ENCODE results near the gene MGST3.

MGST3 gene

GRCh38 chr1:165610866-165611265 is 20.2 kb upstream of the MGST3 start:
- DNase-seq (ENCODE audit: insufficient read length) (no peak), FAIRE-seq (no peak)
- TF ChIP-seq TAF1 (IDR thresholded peaks at IDR 0.05; ENCODE audit: borderline replicate concordance, low read depth, low read length) (no peak), POLR2AphosphoS5 (IDR thresholded peaks at IDR 0.05; ENCODE audit: low read depth, low read length) (no peak), POLR2A (IDR thresholded peaks at IDR 0.05; ENCODE audit: low read depth, low read length) (no peak)

- FAIRE-seq (no peak), DNase-seq (ENCODE audit: insufficient read length) (no peak)
- TF ChIP-seq TAF1 (IDR thresholded peaks at IDR 0.05; ENCODE audit: borderline replicate concordance, low read depth, low read length) = no peak
- TF ChIP-seq POLR2A (IDR thresholded peaks at IDR 0.05; ENCODE audit: low read depth, low read length) = no peak
- no peak for TF ChIP-seq POLR2AphosphoS5 (IDR thresholded peaks at IDR 0.05; ENCODE audit: low read depth, low read length)
Observed at GRCh38 chr1:165612062-165612461, 19.0 kb upstream of the MGST3 start.

GRCh38 chr1:165616054-165616612 is 14.9 kb upstream of the MGST3 start:
- FAIRE-seq (no peak), DNase-seq (ENCODE audit: insufficient read length) (no peak)
- no peak for TF ChIP-seq TAF1 (IDR thresholded peaks at IDR 0.05; ENCODE audit: borderline replicate concordance, low read depth, low read length)
- no peak for TF ChIP-seq POLR2A (IDR thresholded peaks at IDR 0.05; ENCODE audit: low read depth, low read length)
- no peak for TF ChIP-seq POLR2AphosphoS5 (IDR thresholded peaks at IDR 0.05; ENCODE audit: low read depth, low read length)

- FAIRE-seq (no peak), DNase-seq (ENCODE audit: insufficient read length) (no peak)
- TF ChIP-seq TAF1 (IDR thresholded peaks at IDR 0.05; ENCODE audit: borderline replicate concordance, low read depth, low read length) = no peak
- TF ChIP-seq POLR2AphosphoS5 (IDR thresholded peaks at IDR 0.05; ENCODE audit: low read depth, low read length) = no peak
- TF ChIP-seq POLR2A (IDR thresholded peaks at IDR 0.05; ENCODE audit: low read depth, low read length) = no peak
Observed at GRCh38 chr1:165616987-165617546, 14.0 kb upstream of the MGST3 start.

- TF ChIP-seq TAF1 (IDR thresholded peaks at IDR 0.05; ENCODE audit: borderline replicate concordance, low read depth, low read length) (no peak), POLR2A (IDR thresholded peaks at IDR 0.05; ENCODE audit: low read depth, low read length) (no peak), POLR2AphosphoS5 (IDR thresholded peaks at IDR 0.05; ENCODE audit: low read depth, low read length) (no peak)
- DNase-seq (ENCODE audit: insufficient read length) (no peak), FAIRE-seq (no peak)
Observed at GRCh38 chr1:165619647-165620151, 11.3 kb upstream of the MGST3 start.

GRCh38 chr1:165623624-165624023 is 7.4 kb upstream of the MGST3 start:
- DNase-seq (ENCODE audit: insufficient read length) = no peak
- TF ChIP-seq TAF1 (IDR thresholded peaks at IDR 0.05; ENCODE audit: borderline replicate concordance, low read depth, low read length) = no peak
- TF ChIP-seq POLR2AphosphoS5 (IDR thresholded peaks at IDR 0.05; ENCODE audit: low read depth, low read length) = no peak
- no peak for TF ChIP-seq POLR2A (IDR thresholded peaks at IDR 0.05; ENCODE audit: low read depth, low read length)
- FAIRE-seq = no peak

- FAIRE-seq (no peak), DNase-seq (ENCODE audit: insufficient read length) (no peak)
- no peak for TF ChIP-seq TAF1 (IDR thresholded peaks at IDR 0.05; ENCODE audit: borderline replicate concordance, low read depth, low read length)
- no peak for TF ChIP-seq POLR2A (IDR thresholded peaks at IDR 0.05; ENCODE audit: low read depth, low read length)
- no peak for TF ChIP-seq POLR2AphosphoS5 (IDR thresholded peaks at IDR 0.05; ENCODE audit: low read depth, low read length)
Observed at GRCh38 chr1:165624441-165624840, 6.6 kb upstream of the MGST3 start.

- FAIRE-seq = no peak
- TF ChIP-seq POLR2AphosphoS5 (IDR thresholded peaks at IDR 0.05; ENCODE audit: low read depth, low read length) (no peak), POLR2A (IDR thresholded peaks at IDR 0.05; ENCODE audit: low read depth, low read length) (no peak), TAF1 (IDR thresholded peaks at IDR 0.05; ENCODE audit: borderline replicate concordance, low read depth, low read length) (no peak)
Observed at GRCh38 chr1:165628147-165628822, 2.7 kb upstream of the MGST3 start.

GRCh38 chr1:165629151-165629550 is 1.9 kb upstream of the MGST3 start:
- DNase-seq (ENCODE audit: insufficient read length) (no peak), FAIRE-seq (no peak)
- TF ChIP-seq POLR2A (IDR thresholded peaks at IDR 0.05; ENCODE audit: low read depth, low read length) = no peak
- TF ChIP-seq POLR2AphosphoS5 (IDR thresholded peaks at IDR 0.05; ENCODE audit: low read depth, low read length) = no peak
- TF ChIP-seq TAF1 (IDR thresholded peaks at IDR 0.05; ENCODE audit: borderline replicate concordance, low read depth, low read length) = no peak

More at GRCh38 chr1:165628147-165628822, 2.7 kb upstream of the MGST3 start:
- DNase-seq (ENCODE audit: insufficient read length) = no peak

GRCh38 chr1:165629848-165630628 is 996 bp upstream of the MGST3 start:
- TF ChIP-seq TAF1 (IDR thresholded peaks at IDR 0.05; ENCODE audit: borderline replicate concordance, low read depth, low read length) = no peak
- TF ChIP-seq POLR2AphosphoS5 (IDR thresholded peaks at IDR 0.05; ENCODE audit: low read depth, low read length) = no peak
- TF ChIP-seq POLR2A (IDR thresholded peaks at IDR 0.05; ENCODE audit: low read depth, low read length) = no peak
- FAIRE-seq (no peak), DNase-seq (ENCODE audit: insufficient read length) (no peak)

All from GM12892 (cell line).